Endothelial cell of umbilical vein (primary cell): ENCODE data around the gene CHD9. TPM values are rescaled to one million over a fixed set of nuclear protein-coding genes. Genes with fewer than 3 reads are reported as not detected.

Experiments used
- BruUV-seq: library from RNA; stranded (reverse); fragments of 400-500 nt; replicated peaks from 2 replicates; lab custom pipeline; 2021; lab: Mats Ljungman, UMichigan
- CTCF ChIA-PET: fragments of 300-600, 350-600 bp; sonication (Branson Sonifier 250); formaldehyde crosslinking; loops from one replicate; lab custom pipeline; 2021; ENCODE audit warnings: antibody characterized with exemption, inconsistent platforms; lab: Charles Lee
- POLR2A ChIA-PET: fragments of 300-600, 350-600 bp; sonication (Branson Sonifier 250); formaldehyde crosslinking; loops from one replicate; lab custom pipeline; 2021; ENCODE audit warnings: antibody characterized with exemption, inconsistent platforms; lab: Charles Lee
- DNase-seq: peaks from one replicate; pipeline ENCODE4 v3.0.0-alpha.2; 2011; ENCODE audit warnings: low read depth, low spot score
- FAIRE-seq: peaks from 2 replicates; lab custom pipeline; 2011; peaks lifted over from hg19 to GRCh38; lab: Jason Lieb, UNC
- H2AFZ ChIP-seq: 2 replicates; pipeline ENCODE4 v1.6.0; 2012; ENCODE audit warnings: low read depth, low read length, control low read depth, inconsistent platforms
- H3K27ac ChIP-seq: 2 replicates; pipeline ENCODE4 v1.5.1; 2011; ENCODE audit warnings: low read depth, mild to moderate bottlenecking, control low read depth, low read length, moderate library complexity; ENCODE audit not compliant: insufficient read depth
- H3K27me3 ChIP-seq, 2 experiments: 2 replicates each; pipeline versions ENCODE4 v1.6.0 to v1.6.1; 2011; ENCODE audit warnings: low read length in 2 of 2, mixed read lengths in 1 of 2; ENCODE audit not compliant: control insufficient read depth in 2 of 2, insufficient read depth in 2 of 2
- H3K36me3 ChIP-seq, 2 experiments: 2 replicates in 1 of 2; 3 replicates in 1 of 2; pipeline ENCODE4 v1.5.1; 2011; ENCODE audit warnings: low read length in 2 of 2, mild to moderate bottlenecking in 1 of 2, moderate library complexity in 1 of 2; ENCODE audit not compliant: control insufficient read depth in 2 of 2, insufficient read depth in 2 of 2; ENCODE audit errors: extremely low read depth in 1 of 2
- H3K4me1 ChIP-seq: 3 replicates; pipeline ENCODE4 v1.5.1; 2011; ENCODE audit warnings: mild to moderate bottlenecking, low read length; ENCODE audit not compliant: control insufficient read depth, insufficient read depth; ENCODE audit errors: extremely low read depth
- H3K4me2 ChIP-seq: 2 replicates; pipeline ENCODE4 v1.6.1; 2011; ENCODE audit warnings: low read length, control low read depth, mixed read lengths; ENCODE audit not compliant: insufficient read depth
- H3K4me3 ChIP-seq, 3 experiments: fragments of 200-600 bp in 1 of 3; sonication (generic), shearing (Covaris generic) in 1 of 3; replicated peaks in 1 of 3; 2 replicates each; pipeline ENCODE4 v1.5.1; 2011 to 2016; ENCODE audit warnings: control low read depth in 3 of 3, low read length in 3 of 3, mild to moderate bottlenecking in 2 of 3, inconsistent platforms in 1 of 3, low read depth in 1 of 3, moderate library complexity in 1 of 3; ENCODE audit not compliant: insufficient read depth in 1 of 3
- H3K79me2 ChIP-seq: 2 replicates; pipeline ENCODE4 v1.6.0; 2012; ENCODE audit warnings: low read length, inconsistent platforms; ENCODE audit not compliant: control insufficient read depth, insufficient read depth
- H3K9ac ChIP-seq: replicated peaks from 2 replicates; pipeline ENCODE3; 2011; ENCODE audit warnings: low read length, control low read depth; ENCODE audit not compliant: insufficient read depth; ENCODE audit errors: extremely low read depth
- H3K9me1 ChIP-seq: replicated peaks from 3 replicates; pipeline ENCODE4 v1.6.0; 2011; ENCODE audit warnings: mild to moderate bottlenecking, low read length; ENCODE audit not compliant: control insufficient read depth, insufficient read depth; ENCODE audit errors: extremely low read depth
- H3K9me3 ChIP-seq: replicated peaks from 2 replicates; pipeline ENCODE4 v1.5.1; 2012; ENCODE audit warnings: low read length, inconsistent platforms; ENCODE audit not compliant: control insufficient read depth, insufficient read depth
- H4K20me1 ChIP-seq: replicated peaks from 2 replicates; pipeline ENCODE3; 2011; ENCODE audit warnings: mild to moderate bottlenecking, low read length; ENCODE audit not compliant: control insufficient read depth, insufficient read depth; ENCODE audit errors: extremely low read depth
- EZH2 ChIP-seq: IDR thresholded peaks from 2 replicates; pipeline ENCODE4 v1.6.1; 2012; ENCODE audit warnings: borderline replicate concordance, low read depth, mild to moderate bottlenecking, moderate library complexity, low read length, inconsistent platforms; ENCODE audit not compliant: severe bottlenecking
- FOS ChIP-seq: IDR thresholded peaks from 2 replicates; pipeline ENCODE4 v1.6.1; 2011; ENCODE audit warnings: mild to moderate bottlenecking, low read length, moderate library complexity, borderline replicate concordance; ENCODE audit not compliant: insufficient read depth
- GATA2 ChIP-seq: IDR thresholded peaks from 2 replicates; pipeline ENCODE4 v1.7.0; 2011; ENCODE audit warnings: low read depth, mild to moderate bottlenecking, moderate library complexity, mixed read lengths, low read length; ENCODE audit not compliant: insufficient read length, insufficient read depth
- JUN ChIP-seq: IDR thresholded peaks from 2 replicates; pipeline ENCODE4 v1.6.1; 2011; ENCODE audit warnings: borderline replicate concordance, low read depth; ENCODE audit not compliant: insufficient read length, insufficient read depth
- MYC ChIP-seq: IDR thresholded peaks from one replicate; pipeline ENCODE4 v1.6.1; 2011; ENCODE audit warnings: mild to moderate bottlenecking, low read depth, low read length
- POLR2A ChIP-seq: IDR thresholded peaks from 2 replicates; pipeline ENCODE4 v1.6.1; 2012; ENCODE audit warnings: low read depth, mild to moderate bottlenecking, control low read depth, low read length
- POLR2AphosphoS5 ChIP-seq: IDR thresholded peaks from 2 replicates; pipeline ENCODE4 v1.6.1; 2012; ENCODE audit warnings: low read depth, mild to moderate bottlenecking, control low read depth, low read length, moderate library complexity; ENCODE audit not compliant: insufficient read depth
- dilution Hi-C: fragments of 300-500 bp; cut with MboI; formaldehyde crosslinking; loops from one replicate; pipeline ENCODE4 v1.15.0; 2019; ENCODE audit warnings: low sequenced_read_pairs; ENCODE audit not compliant: extremely low pct_ligation_motif_present
- intact Hi-C: fragments of 100-400 bp; cut with micrococcal nuclease; formaldehyde crosslinking; loops from one replicate; pipeline ENCODE4 v1.10.0; 2022
- polyA plus RNA-seq, 4 experiments: library from polyadenylated mRNA; depleted of rRNA in 3 of 4; stranded (reverse) in 3 of 4; unstranded in 1 of 4; fragments of >200 nt; gene quantifications; 2 replicates each; pipeline versions ENCODE4 v1.2.1 to v1.2.3, GENCODE V29; 2011 to 2012; ENCODE audit warnings: missing spikeins in 1 of 4
- total RNA-seq: library from RNA; stranded (reverse); gene quantifications from 2 replicates; pipeline ENCODE4 v1.2.3, GENCODE V29; 2021
- TF ChIP-seq, protein P1 (sequence below), 2 donors: IDR thresholded peaks; 1 replicate in 1 of 2; 2 replicates in 1 of 2; pipeline ENCODE4 v1.5.1; 2011; ENCODE audit warnings: low read length in 2 of 2, mild to moderate bottlenecking in 2 of 2, moderate library complexity in 2 of 2, control low read depth in 1 of 2, inconsistent platforms in 1 of 2, low read depth in 1 of 2; ENCODE audit not compliant: insufficient read depth in 1 of 2; ENCODE audit errors: extremely low read depth in 1 of 2
- TF ChIP-seq, protein P2 (sequence below): IDR thresholded peaks from 2 replicates; pipeline ENCODE4 v1.6.1; 2011; ENCODE audit not compliant: insufficient read depth, insufficient read length

CHD9 gene
- total and polyA plus RNA-seq, 2 donors (not counting 3 experiments of a cell fraction or from before 2014, with no cell fraction given) = 9.9 to 59.2 TPM

DNA sequence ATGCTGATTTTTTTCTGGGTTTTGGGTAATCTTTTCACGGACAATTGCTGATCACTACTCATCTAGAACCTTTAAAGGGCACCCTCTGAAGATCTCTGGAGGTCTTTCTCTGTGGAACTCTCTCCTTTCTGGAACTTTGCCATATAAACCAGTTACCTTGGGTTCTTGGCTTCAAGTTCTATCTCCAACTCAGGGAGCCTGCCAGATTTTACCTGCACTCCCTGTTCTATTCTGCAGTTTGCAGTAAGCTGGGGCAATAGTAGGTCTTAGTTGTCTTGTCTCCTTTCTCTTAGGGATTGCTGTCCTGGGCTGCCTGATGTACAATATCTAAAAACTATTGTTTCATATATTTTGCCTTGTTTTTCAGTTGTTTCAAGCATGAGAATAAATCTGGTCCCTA lies 120.3 kb downstream of the CHD9 start:
- H2AFZ ChIP-seq = no peak overlapping the region
- FAIRE-seq (peak; percentile 46), DNase-seq (no peak)
- no peaks in the 10 kb centered on the region for H4K20me1 ChIP-seq
- dilution Hi-C loops = no loop called here
- H3K79me2 ChIP-seq = peaks cover 28% of the 10 kb centered on the region
- H3K27ac ChIP-seq = no peak overlapping the region
- intact Hi-C loops = no loop called here
- ChIA-PET POLR2A (no interaction called here), CTCF (interaction anchor here (1.0 to 1.3 kb wide), 2 partner anchors 8 to 34 kb away, joined by 4 read pairs; no protein-coding TSS in a partner anchor)
- H3K9me3 ChIP-seq = no peaks in the 10 kb centered on the region
- H3K36me3 ChIP-seq = peaks cover 0 to 3% of the 10 kb centered on the region in 2 experiments
- peaks cover 2% of the 10 kb centered on the region for H3K9me1 ChIP-seq
- no TSS peak for BruUV-seq
- no peak overlapping the region for H3K9ac ChIP-seq
- no peak overlapping the region for H3K4me3 ChIP-seq
- TF ChIP-seq JUN (no peak), EZH2 (no peak), FOS (no peak), GATA2 (no peak), MYC (no peak), POLR2A (no peak), POLR2AphosphoS5 (no peak)
- TF ChIP-seq, protein P1, sequence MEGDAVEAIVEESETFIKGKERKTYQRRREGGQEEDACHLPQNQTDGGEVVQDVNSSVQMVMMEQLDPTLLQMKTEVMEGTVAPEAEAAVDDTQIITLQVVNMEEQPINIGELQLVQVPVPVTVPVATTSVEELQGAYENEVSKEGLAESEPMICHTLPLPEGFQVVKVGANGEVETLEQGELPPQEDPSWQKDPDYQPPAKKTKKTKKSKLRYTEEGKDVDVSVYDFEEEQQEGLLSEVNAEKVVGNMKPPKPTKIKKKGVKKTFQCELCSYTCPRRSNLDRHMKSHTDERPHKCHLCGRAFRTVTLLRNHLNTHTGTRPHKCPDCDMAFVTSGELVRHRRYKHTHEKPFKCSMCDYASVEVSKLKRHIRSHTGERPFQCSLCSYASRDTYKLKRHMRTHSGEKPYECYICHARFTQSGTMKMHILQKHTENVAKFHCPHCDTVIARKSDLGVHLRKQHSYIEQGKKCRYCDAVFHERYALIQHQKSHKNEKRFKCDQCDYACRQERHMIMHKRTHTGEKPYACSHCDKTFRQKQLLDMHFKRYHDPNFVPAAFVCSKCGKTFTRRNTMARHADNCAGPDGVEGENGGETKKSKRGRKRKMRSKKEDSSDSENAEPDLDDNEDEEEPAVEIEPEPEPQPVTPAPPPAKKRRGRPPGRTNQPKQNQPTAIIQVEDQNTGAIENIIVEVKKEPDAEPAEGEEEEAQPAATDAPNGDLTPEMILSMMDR (IDR thresholded peaks at IDR 0.05; ENCODE audit: extremely low read depth in 1 of 2, insufficient read depth in 1 of 2, low read depth in 1 of 2, low read length in 2 of 2) = no peak
- TF ChIP-seq, protein P2, sequence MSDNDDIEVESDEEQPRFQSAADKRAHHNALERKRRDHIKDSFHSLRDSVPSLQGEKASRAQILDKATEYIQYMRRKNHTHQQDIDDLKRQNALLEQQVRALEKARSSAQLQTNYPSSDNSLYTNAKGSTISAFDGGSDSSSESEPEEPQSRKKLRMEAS = no peak
- no peaks in the 10 kb centered on the region for H3K27me3 ChIP-seq
- H3K4me1 ChIP-seq = peaks cover 5% of the 10 kb centered on the region
- H3K4me2 ChIP-seq = no peak overlapping the region
